ENCODE data around the gene UST. TPM values are rescaled to one million over a fixed set of nuclear protein-coding genes. Genes with fewer than 3 reads are reported as not detected.

The UST gene
- total RNA-seq, 1 donor from 2014 or later: 33.3 TPM

GRCh38 chr6:148898376-148899014, 151.7 kb downstream of the UST start:
- Histone ChIP-seq H3F3A (ENCODE audit: low read depth) (no peaks in the 10 kb centered on the region), H3K9ac (no peak overlapping the region), H3K79me2 (ENCODE audit: low read depth) (no peaks in the 10 kb centered on the region), H3K9me3 (ENCODE audit: low read depth) (no peaks in the 10 kb centered on the region), H3K4me2 (no peak overlapping the region), H3K36me3 (peaks cover 5% of the 10 kb centered on the region), H4K20me1 (ENCODE audit: low read depth) (no peaks in the 10 kb centered on the region), H3K4me3 (no peak overlapping the region), H3K27me3 (no peaks in the 10 kb centered on the region), H3K27ac (no peak overlapping the region), H3K4me1 (peaks cover 4% of the 10 kb centered on the region), H2AFZ (replicated peaks) (no peak overlapping the region)
- Mint-ChIP-seq H3K9me3 (peaks cover 5% of the 10 kb centered on the region), H3K27ac (no peak overlapping the region), H3K36me3 (peaks cover 29% of the 10 kb centered on the region), H3K4me1 (peaks cover 11% of the 10 kb centered on the region), H3K27me3 (ENCODE audit: insufficient read depth, low read depth) (peaks cover 3% of the 10 kb centered on the region), H3K4me3 (no peak overlapping the region)
- DNase-seq (ENCODE audit: low spot score): no peak
- no peak for TF ChIP-seq EZH2 (IDR thresholded peaks at IDR 0.05)
- TF ChIP-seq, protein P1, sequence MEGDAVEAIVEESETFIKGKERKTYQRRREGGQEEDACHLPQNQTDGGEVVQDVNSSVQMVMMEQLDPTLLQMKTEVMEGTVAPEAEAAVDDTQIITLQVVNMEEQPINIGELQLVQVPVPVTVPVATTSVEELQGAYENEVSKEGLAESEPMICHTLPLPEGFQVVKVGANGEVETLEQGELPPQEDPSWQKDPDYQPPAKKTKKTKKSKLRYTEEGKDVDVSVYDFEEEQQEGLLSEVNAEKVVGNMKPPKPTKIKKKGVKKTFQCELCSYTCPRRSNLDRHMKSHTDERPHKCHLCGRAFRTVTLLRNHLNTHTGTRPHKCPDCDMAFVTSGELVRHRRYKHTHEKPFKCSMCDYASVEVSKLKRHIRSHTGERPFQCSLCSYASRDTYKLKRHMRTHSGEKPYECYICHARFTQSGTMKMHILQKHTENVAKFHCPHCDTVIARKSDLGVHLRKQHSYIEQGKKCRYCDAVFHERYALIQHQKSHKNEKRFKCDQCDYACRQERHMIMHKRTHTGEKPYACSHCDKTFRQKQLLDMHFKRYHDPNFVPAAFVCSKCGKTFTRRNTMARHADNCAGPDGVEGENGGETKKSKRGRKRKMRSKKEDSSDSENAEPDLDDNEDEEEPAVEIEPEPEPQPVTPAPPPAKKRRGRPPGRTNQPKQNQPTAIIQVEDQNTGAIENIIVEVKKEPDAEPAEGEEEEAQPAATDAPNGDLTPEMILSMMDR (IDR thresholded peaks at IDR 0.05): no peak
- no peak for TF ChIP-seq EZH2phosphoT487 (IDR thresholded peaks at IDR 0.05)

DNA sequence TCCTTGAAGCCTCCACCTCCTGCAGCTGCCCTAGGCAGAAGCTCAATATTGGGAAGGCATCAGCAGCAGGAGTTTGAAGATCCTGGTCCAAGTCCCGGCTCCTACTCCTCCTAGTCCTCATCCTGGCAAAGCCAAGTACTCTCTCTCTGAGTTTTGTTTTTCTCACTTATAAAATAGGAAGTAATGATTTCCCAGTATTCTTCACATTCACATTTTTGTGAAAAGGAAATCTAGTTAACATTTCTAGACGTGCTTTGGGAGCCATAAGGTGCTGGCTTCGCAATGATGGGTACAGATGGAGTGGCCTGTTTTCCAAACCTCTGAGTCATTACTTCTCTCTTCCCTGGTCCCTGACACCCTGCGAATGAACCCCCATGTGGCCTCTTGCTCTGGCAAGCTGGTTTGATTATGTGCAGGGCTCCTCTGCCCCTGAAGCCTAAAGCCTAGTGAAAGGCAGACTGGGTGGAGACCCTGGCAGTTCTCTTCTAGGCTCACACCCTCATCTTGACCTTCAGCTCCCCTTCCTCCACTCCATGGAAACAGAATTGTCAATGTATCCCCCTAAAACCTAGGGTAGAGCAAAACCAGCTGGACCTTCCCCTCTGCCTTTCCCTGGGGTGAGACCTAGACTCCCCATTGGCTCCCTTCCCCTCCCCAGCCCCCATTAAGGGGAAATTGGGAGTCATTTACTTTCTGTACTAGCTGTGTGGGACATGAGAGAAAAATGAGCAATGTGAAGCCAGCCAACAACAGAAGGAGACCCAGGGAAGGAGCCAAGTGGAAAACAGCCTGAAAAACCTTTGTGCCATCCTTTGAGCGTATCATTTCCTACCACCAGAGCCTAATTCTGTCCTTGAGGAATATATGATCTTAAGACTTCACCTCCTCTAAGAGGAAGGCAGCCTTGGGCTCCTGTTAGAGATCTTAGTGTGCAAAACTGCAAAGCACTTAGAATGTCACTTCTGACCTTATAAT, 158.4 kb downstream of the UST start:
- Mint-ChIP-seq H3K27ac (peak overlapping the region; percentile 30), H3K36me3 (peaks cover 10% of the 10 kb centered on the region), H3K27me3 (ENCODE audit: insufficient read depth, low read depth) (peaks cover 2% of the 10 kb centered on the region), H3K4me3 (no peak overlapping the region), H3K9me3 (peaks cover 2% of the 10 kb centered on the region), H3K4me1 (no peaks in the 10 kb centered on the region)
- no peaks in the 10 kb centered on the region for H3K36me3 ChIP-seq
- H3K9me3 ChIP-seq (ENCODE audit: low read depth): no peaks in the 10 kb centered on the region
- H3F3A ChIP-seq (ENCODE audit: low read depth): no peaks in the 10 kb centered on the region
- H2AFZ ChIP-seq (replicated peaks): no peak overlapping the region
- DNase-seq (ENCODE audit: low spot score): no peak
- no peak overlapping the region for H3K27ac ChIP-seq
- H3K9ac ChIP-seq: no peak overlapping the region
- peaks cover 9% of the 10 kb centered on the region for H3K4me1 ChIP-seq
- no peak overlapping the region for H3K4me3 ChIP-seq
- no peak overlapping the region for H3K4me2 ChIP-seq
- H4K20me1 ChIP-seq (ENCODE audit: low read depth): no peaks in the 10 kb centered on the region
- H3K79me2 ChIP-seq (ENCODE audit: low read depth): peaks cover 23% of the 10 kb centered on the region
- TF ChIP-seq EZH2 (IDR thresholded peaks at IDR 0.05) (no peak), EZH2phosphoT487 (IDR thresholded peaks at IDR 0.05) (no peak)
- TF ChIP-seq, protein P1 (IDR thresholded peaks at IDR 0.05): no peak
- no peaks in the 10 kb centered on the region for H3K27me3 ChIP-seq

- no peaks in the 10 kb centered on the region for H3F3A ChIP-seq (ENCODE audit: low read depth)
- H3K4me3 Mint-ChIP-seq: no peak overlapping the region
- no peaks in the 10 kb centered on the region for H3K27me3 ChIP-seq
- H3K4me3 ChIP-seq: no peak overlapping the region
- peaks cover 10% of the 10 kb centered on the region for H3K4me1 ChIP-seq
- no peak for DNase-seq (ENCODE audit: low spot score)
- no peaks in the 10 kb centered on the region for H3K36me3 ChIP-seq
- H3K9me3 Mint-ChIP-seq: no peaks in the 10 kb centered on the region
- peaks cover 6% of the 10 kb centered on the region for H3K36me3 Mint-ChIP-seq
- no peak overlapping the region for H3K9ac ChIP-seq
- H3K27me3 Mint-ChIP-seq (ENCODE audit: insufficient read depth, low read depth): peaks cover 2% of the 10 kb centered on the region
- TF ChIP-seq, protein P1 (IDR thresholded peaks at IDR 0.05): no peak
- TF ChIP-seq EZH2 (IDR thresholded peaks at IDR 0.05) (no peak), EZH2phosphoT487 (IDR thresholded peaks at IDR 0.05) (no peak)
- H3K79me2 ChIP-seq (ENCODE audit: low read depth): peaks cover 25% of the 10 kb centered on the region
- no peaks in the 10 kb centered on the region for H3K9me3 ChIP-seq (ENCODE audit: low read depth)
- H3K4me2 ChIP-seq: no peak overlapping the region
- no peak overlapping the region for H2AFZ ChIP-seq (replicated peaks)
- H3K4me1 Mint-ChIP-seq: no peaks in the 10 kb centered on the region
- no peak overlapping the region for H3K27ac Mint-ChIP-seq
- no peaks in the 10 kb centered on the region for H4K20me1 ChIP-seq (ENCODE audit: low read depth)
- H3K27ac ChIP-seq: no peak overlapping the region
Observed at GRCh38 chr6:148905901-148906300, 159.1 kb downstream of the UST start.
